ACHN (cell line): ENCODE results near the gene CDC42BPA.
"Not testable (repeated sequence)": the region's sequence is repeated elsewhere in the genome, so short reads cannot be mapped to it uniquely, and the experiment has no call there.

Source experiments
- DNase-seq: peaks from one replicate; pipeline ENCODE4 v3.0.0-alpha.2; 2015
- in situ Hi-C: cut with HindIII; loops from 2 replicates; pipeline ENCODE4 v1.10.0; 2017; ENCODE audit warnings: low sequenced_read_pairs, low pct_ligation_motif_present, low pct_unique_long_range_greater_than_20kb

CDC42BPA gene

GRCh38 chr1:227318016-227318852 lies at the start of gene CDC42BPA:
CDC42BPA (minus strand) TSS chr1:227318492; CDS start chr1:227317182, 1,310 bp downstream.
- DNase-seq: peak; percentile 93

GRCh38 chr1:227368009-227368408 lies 49.7 kb upstream of the CDC42BPA start:
- DNase-seq: no peak
- in situ Hi-C loops: no loop called here

More at GRCh38 chr1:227318016-227318852, at the start of gene CDC42BPA:
- in situ Hi-C loops: no loop called here

GRCh38 chr1:227365473-227366431 lies 47.5 kb upstream of the CDC42BPA start:
- in situ Hi-C loops: no loop called here
- DNase-seq: no peak

GRCh38 chr1:227364657-227365056 lies 46.4 kb upstream of the CDC42BPA start:
- in situ Hi-C loops: no loop called here
- DNase-seq: no peak

GRCh38 chr1:227363825-227364224 lies 45.5 kb upstream of the CDC42BPA start:
- DNase-seq: no peak
- in situ Hi-C loops: no loop called here

GRCh38 chr1:227362039-227362438 lies 43.7 kb upstream of the CDC42BPA start:
- no peak for DNase-seq

GRCh38 chr1:227357927-227358302 lies 39.6 kb upstream of the CDC42BPA start:
- DNase-seq: no peak
- in situ Hi-C loops: no loop called here

More at GRCh38 chr1:227362039-227362438, 43.7 kb upstream of the CDC42BPA start:
- in situ Hi-C loops: no loop called here

GRCh38 chr1:227357171-227357926 lies 39.1 kb upstream of the CDC42BPA start:
- in situ Hi-C loops: no loop called here
- DNase-seq: peak; percentile 90

GRCh38 chr1:227356620-227357146 lies 38.4 kb upstream of the CDC42BPA start:
- in situ Hi-C loops: no loop called here
- peak; percentile 39 for DNase-seq

GRCh38 chr1:227355542-227356245 lies 37.4 kb upstream of the CDC42BPA start:
- in situ Hi-C loops: no loop called here
- no peak for DNase-seq

GRCh38 chr1:227353186-227353585 lies 34.9 kb upstream of the CDC42BPA start:
- in situ Hi-C loops: no loop called here
- no peak for DNase-seq

GRCh38 chr1:227352164-227352563 lies 33.9 kb upstream of the CDC42BPA start:
- DNase-seq, in situ Hi-C loops: not testable (repeated sequence)

GRCh38 chr1:227351443-227351842 lies 33.2 kb upstream of the CDC42BPA start:
- no peak for DNase-seq

GRCh38 chr1:227349967-227350366 lies 31.7 kb upstream of the CDC42BPA start:
- in situ Hi-C loops: no loop called here
- DNase-seq: no peak

More at GRCh38 chr1:227351443-227351842, 33.2 kb upstream of the CDC42BPA start:
- in situ Hi-C loops: no loop called here

- peak; percentile 29 for DNase-seq
- in situ Hi-C loops: no loop called here
Measured at GRCh38 chr1:227343727-227344551, 25.6 kb upstream of the CDC42BPA start.

- no peak for DNase-seq
- in situ Hi-C loops: no loop called here
Measured at GRCh38 chr1:227343206-227343605, 24.9 kb upstream of the CDC42BPA start.
